Measurements from ENCODE around the gene ANKRD10. TPM values are rescaled to one million over a fixed set of nuclear protein-coding genes. Genes with fewer than 3 reads are reported as not detected.

Gene ANKRD10
- total RNA-seq, 1 donor from 2014 or later: 134 TPM

GRCh38 chr13:110884517-110884916 is 30.4 kb downstream of the ANKRD10 start:
- ATAC-seq (no peak), DNase-seq (no peak)
- Histone ChIP-seq H3K9me3 (no peaks in the 10 kb centered on the region), H3K27me3 (no peaks in the 10 kb centered on the region), H3K4me1 (no peaks in the 10 kb centered on the region), H3K36me3 (no peaks in the 10 kb centered on the region), H3K27ac (no peak overlapping the region), H3K4me3 (no peak overlapping the region)
- TF ChIP-seq, protein P1, sequence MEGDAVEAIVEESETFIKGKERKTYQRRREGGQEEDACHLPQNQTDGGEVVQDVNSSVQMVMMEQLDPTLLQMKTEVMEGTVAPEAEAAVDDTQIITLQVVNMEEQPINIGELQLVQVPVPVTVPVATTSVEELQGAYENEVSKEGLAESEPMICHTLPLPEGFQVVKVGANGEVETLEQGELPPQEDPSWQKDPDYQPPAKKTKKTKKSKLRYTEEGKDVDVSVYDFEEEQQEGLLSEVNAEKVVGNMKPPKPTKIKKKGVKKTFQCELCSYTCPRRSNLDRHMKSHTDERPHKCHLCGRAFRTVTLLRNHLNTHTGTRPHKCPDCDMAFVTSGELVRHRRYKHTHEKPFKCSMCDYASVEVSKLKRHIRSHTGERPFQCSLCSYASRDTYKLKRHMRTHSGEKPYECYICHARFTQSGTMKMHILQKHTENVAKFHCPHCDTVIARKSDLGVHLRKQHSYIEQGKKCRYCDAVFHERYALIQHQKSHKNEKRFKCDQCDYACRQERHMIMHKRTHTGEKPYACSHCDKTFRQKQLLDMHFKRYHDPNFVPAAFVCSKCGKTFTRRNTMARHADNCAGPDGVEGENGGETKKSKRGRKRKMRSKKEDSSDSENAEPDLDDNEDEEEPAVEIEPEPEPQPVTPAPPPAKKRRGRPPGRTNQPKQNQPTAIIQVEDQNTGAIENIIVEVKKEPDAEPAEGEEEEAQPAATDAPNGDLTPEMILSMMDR (IDR thresholded peaks at IDR 0.05): no peak
- intact Hi-C loops (cut with DNase I): no loop called here

DNA sequence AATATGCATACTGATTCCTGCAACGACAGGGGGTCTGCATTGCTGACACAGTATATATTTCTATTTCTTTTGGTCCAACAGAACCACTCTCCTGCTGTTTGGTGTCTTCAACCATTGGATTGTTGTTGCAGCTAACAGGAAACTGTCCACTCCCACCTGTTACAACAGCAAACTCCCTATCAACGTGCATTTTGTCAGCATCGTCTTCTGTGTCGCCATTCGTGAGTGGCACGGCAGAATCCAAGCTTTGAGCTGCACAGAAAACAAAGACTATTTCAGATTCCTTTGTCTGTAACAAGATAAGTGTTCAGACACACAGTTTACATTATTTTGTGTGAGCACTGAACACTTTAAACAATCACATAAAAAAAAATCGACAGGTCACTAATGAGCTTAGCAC is 31.3 kb downstream of the ANKRD10 start:
- DNase-seq (no peak), ATAC-seq (no peak)
- Histone ChIP-seq H3K36me3 (no peaks in the 10 kb centered on the region), H3K9me3 (no peaks in the 10 kb centered on the region), H3K4me3 (no peak overlapping the region), H3K4me1 (no peaks in the 10 kb centered on the region), H3K27ac (no peak overlapping the region), H3K27me3 (no peaks in the 10 kb centered on the region)
- TF ChIP-seq, protein P1 (IDR thresholded peaks at IDR 0.05): no peak
- intact Hi-C loops (cut with DNase I): no loop called here

DNA sequence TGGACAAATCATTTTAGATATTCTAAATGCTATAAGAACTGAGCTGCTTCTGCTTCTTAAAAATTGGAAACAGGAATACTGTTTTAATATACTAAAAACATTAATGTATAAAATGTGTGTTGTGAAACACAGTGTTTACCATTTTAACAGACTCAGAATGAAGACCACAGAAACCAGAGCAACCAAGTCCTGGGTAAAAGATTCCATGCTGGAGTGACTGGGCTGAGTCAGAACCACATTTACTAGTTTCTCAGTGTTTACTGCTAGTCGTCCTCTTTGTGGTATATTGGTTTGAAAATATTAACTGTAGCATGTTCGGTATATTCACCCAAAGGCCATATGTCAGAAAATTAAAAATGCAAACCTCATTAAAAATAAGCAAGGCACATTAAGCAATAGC is 31.9 kb downstream of the ANKRD10 start:
- TF ChIP-seq, protein P1 (IDR thresholded peaks at IDR 0.05): no peak
- no peak for DNase-seq
- H3K9me3 ChIP-seq: no peaks in the 10 kb centered on the region
- H3K27ac ChIP-seq: no peak overlapping the region
- no peaks in the 10 kb centered on the region for H3K36me3 ChIP-seq
- intact Hi-C loops (cut with DNase I): no loop called here
- no peaks in the 10 kb centered on the region for H3K4me1 ChIP-seq
- H3K4me3 ChIP-seq: no peak overlapping the region
- no peak for ATAC-seq
- no peaks in the 10 kb centered on the region for H3K27me3 ChIP-seq

GRCh38 chr13:110881839-110882627 is 32.8 kb downstream of the ANKRD10 start:
- Histone ChIP-seq H3K4me3 (no peak overlapping the region), H3K27me3 (no peaks in the 10 kb centered on the region), H3K4me1 (no peaks in the 10 kb centered on the region), H3K36me3 (no peaks in the 10 kb centered on the region), H3K9me3 (no peaks in the 10 kb centered on the region), H3K27ac (no peak overlapping the region)
- DNase-seq (no peak), ATAC-seq (no peak)
- TF ChIP-seq, protein P1 (IDR thresholded peaks at IDR 0.05): no peak
- intact Hi-C loops (cut with DNase I): no loop called here

DNA sequence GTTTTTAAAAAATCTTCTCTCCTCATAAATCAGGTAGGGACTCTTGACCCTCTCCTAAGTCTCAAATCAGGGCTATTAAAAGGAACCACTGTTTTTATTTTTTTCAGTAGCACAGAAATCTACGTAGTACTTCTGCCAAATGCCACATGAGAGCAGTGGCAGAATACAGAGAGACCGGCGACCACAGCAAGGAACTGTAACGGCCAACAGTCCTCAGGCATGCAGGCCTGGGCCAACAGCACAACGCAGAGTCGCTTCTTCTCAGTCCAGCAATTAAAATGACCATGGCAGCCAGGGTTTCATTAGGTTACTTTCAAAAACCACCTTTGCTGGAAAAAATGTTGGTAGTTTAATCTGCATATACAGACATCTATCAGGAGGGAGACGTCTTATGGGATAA is 34.2 kb downstream of the ANKRD10 start:
- Histone ChIP-seq H3K27me3 (no peaks in the 10 kb centered on the region), H3K4me3 (no peak overlapping the region), H3K4me1 (peaks cover under 1% of the 10 kb centered on the region), H3K27ac (no peak overlapping the region), H3K36me3 (no peaks in the 10 kb centered on the region), H3K9me3 (no peaks in the 10 kb centered on the region)
- TF ChIP-seq, protein P1 (IDR thresholded peaks at IDR 0.05): no peak
- DNase-seq: no peak
- no peak for ATAC-seq
- intact Hi-C loops (cut with DNase I): no loop called here

All from upper lobe of right lung (tissue), 1 donor.